CD4-positive, alpha-beta T cell (primary cell): ENCODE results near the gene ABHD14A. TPM values are rescaled to one million over a fixed set of nuclear protein-coding genes. Genes with fewer than 3 reads are reported as not detected.

Source experiments
- ATAC-seq: fragments of 200-7000 bp; cut with Tn5 transposase; one replicate; pipeline ENCODE4 v1.10.0; 2022; ENCODE audit warnings: mild to moderate bottlenecking; ENCODE audit not compliant: poor library complexity
- CTCF ChIA-PET: fragments of 350-600 bp; sonication (Branson Sonifier 250); formaldehyde crosslinking; loops from one replicate; lab custom pipeline; 2021; ENCODE audit warnings: antibody characterized with exemption, inconsistent platforms; lab: Charles Lee
- POLR2A ChIA-PET: fragments of 350-600 bp; sonication (Branson Sonifier 250); formaldehyde crosslinking; loops from one replicate; lab custom pipeline; 2021; ENCODE audit warnings: antibody characterized with exemption, inconsistent platforms; lab: Charles Lee
- DNase-seq, 14 experiments: peaks; one replicate each; pipeline ENCODE4 v3.0.0-alpha.2; 2013 to 2020; ENCODE audit warnings: mixed read lengths in 2 of 14
- H3K27ac ChIP-seq, 2 donors: one replicate each; pipeline versions ENCODE4 v1.5.1 to v1.7.0; 2013; ENCODE audit warnings: low read length in 2 of 2, low read depth in 1 of 2, mild to moderate bottlenecking in 1 of 2
- H3K27me3 ChIP-seq, 2 experiments: 1 replicate in 1 of 2; 2 replicates in 1 of 2; pipeline versions ENCODE4 v1.6.1 to v1.7.0; 2013; ENCODE audit warnings: low read length in 2 of 2, control low read depth in 1 of 2, mild to moderate bottlenecking in 1 of 2, moderate library complexity in 1 of 2; ENCODE audit not compliant: insufficient read depth in 2 of 2, control insufficient read depth in 1 of 2
- H3K36me3 ChIP-seq: one replicate; pipeline ENCODE4 v1.6.1; 2013; ENCODE audit warnings: low read length, control low read depth; ENCODE audit not compliant: insufficient read depth
- H3K4me1 ChIP-seq: one replicate; pipeline ENCODE4 v1.6.1; 2013; ENCODE audit warnings: low read length, control low read depth; ENCODE audit not compliant: insufficient read depth
- H3K4me3 ChIP-seq: one replicate; pipeline ENCODE4 v1.5.1; 2013; ENCODE audit warnings: mild to moderate bottlenecking, low read length, moderate library complexity
- H3K9me3 ChIP-seq, 2 experiments: 1 replicate in 1 of 2; 2 replicates in 1 of 2; pipeline versions ENCODE4 v1.6.1 to v1.7.0; 2013; ENCODE audit warnings: low read length in 2 of 2, mild to moderate bottlenecking in 2 of 2, control low read depth in 1 of 2, moderate library complexity in 1 of 2; ENCODE audit not compliant: control insufficient read depth in 1 of 2, insufficient read depth in 1 of 2
- H3K27ac Mint-ChIP-seq: one replicate; pipeline ENCODE4 v1.8.0; 2020; ENCODE audit warnings: mixed read lengths
- H3K27me3 Mint-ChIP-seq: one replicate; pipeline ENCODE4 v1.8.0; 2021; ENCODE audit warnings: mixed read lengths
- H3K36me3 Mint-ChIP-seq: one replicate; pipeline ENCODE4 v1.8.0; 2021; ENCODE audit warnings: low read depth, mixed read lengths
- H3K4me1 Mint-ChIP-seq: one replicate; pipeline ENCODE4 v1.8.0; 2021; ENCODE audit warnings: low read depth, mixed read lengths
- H3K4me3 Mint-ChIP-seq: one replicate; pipeline ENCODE4 v1.8.0; 2020; ENCODE audit warnings: mild to moderate bottlenecking, mixed read lengths
- H3K9me3 Mint-ChIP-seq: one replicate; pipeline ENCODE4 v1.8.0; 2020; ENCODE audit warnings: mixed read lengths
- intact Hi-C, 2 experiments: fragments of 100-400 bp; cut with DNase I in 1 of 2; cut with micrococcal nuclease in 1 of 2; formaldehyde crosslinking; loops; one replicate each; pipeline versions ENCODE4 v1.15.1 to v1.9.0; 2023 to 2025; cut with DNase I, micrococcal nuclease
- total RNA-seq, 174 experiments: library from RNA in 2 of 174; stranded (reverse) in 2 of 174; gene quantifications; one replicate each; pipeline ENCODE4 v1.2.3 and lab custom pipeline; 2021 to 2026
- TF ChIP-seq, protein P1 (sequence below): fragments of 200-600 bp; IDR thresholded peaks from one replicate; pipeline ENCODE4 v1.8.0; 2022; ENCODE audit warnings: antibody characterized with exemption, mild to moderate bottlenecking

ABHD14A gene
- total RNA-seq, 2 experiments from 2014 or later, result 9.5 to 10.6 TPM

DNA sequence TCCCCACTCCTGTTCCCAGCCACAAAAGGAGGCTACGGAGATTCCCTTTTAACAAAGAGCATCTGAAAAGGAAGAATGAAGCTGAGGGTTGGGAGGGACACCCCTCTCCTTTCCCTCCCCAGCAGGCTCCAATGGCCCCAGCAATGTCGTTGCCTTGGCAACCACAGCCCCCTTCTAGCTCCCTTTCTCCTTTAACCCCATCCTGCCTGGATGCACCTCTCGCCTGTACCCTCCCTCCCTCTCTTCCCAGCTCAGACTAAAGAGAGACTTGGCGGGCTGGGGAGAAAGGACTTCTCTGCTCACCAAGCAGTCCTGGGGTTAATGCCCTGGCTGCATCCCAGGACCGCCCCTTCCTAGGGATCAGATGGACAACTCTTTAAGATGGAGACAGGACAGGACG, 27.9 kb downstream of the ABHD14A start:
- Mint-ChIP-seq H3K4me1 (peaks cover 17% of the 10 kb centered on the region), H3K36me3 (no peaks in the 10 kb centered on the region), H3K9me3 (no peaks in the 10 kb centered on the region), H3K27ac (no peak overlapping the region), H3K27me3 (no peaks in the 10 kb centered on the region), H3K4me3 (no peak overlapping the region)
- Histone ChIP-seq H3K9me3 (no peaks in the 10 kb centered on the region), H3K27me3 (no peaks in the 10 kb centered on the region), H3K27ac (no peak overlapping the region), H3K4me3 (no peak overlapping the region), H3K36me3 (no peaks in the 10 kb centered on the region), H3K4me1 (peaks cover 24% of the 10 kb centered on the region)
- POLR2A ChIA-PET, result interaction anchor here (1.6 to 1.9 kb wide), 2 partner anchors 50 to 121 kb away, joined by 5 to 8 read pairs; no protein-coding TSS in a partner anchor
- intact Hi-C loops, result loop anchor here in 1 of 2 experiments (2.0 kb wide), 1 partner anchor 52 kb away; no protein-coding TSS in a partner anchor
- CTCF ChIA-PET, result interaction anchor here (1.4 to 2.9 kb wide), 4 partner anchors 19 to 141 kb away, joined by 6 to 30 read pairs (median 16); partner anchors contain the start of genes ACY1 and DUSP7
- DNase-seq (no peak), ATAC-seq (no peak)
- TF ChIP-seq, protein P1, sequence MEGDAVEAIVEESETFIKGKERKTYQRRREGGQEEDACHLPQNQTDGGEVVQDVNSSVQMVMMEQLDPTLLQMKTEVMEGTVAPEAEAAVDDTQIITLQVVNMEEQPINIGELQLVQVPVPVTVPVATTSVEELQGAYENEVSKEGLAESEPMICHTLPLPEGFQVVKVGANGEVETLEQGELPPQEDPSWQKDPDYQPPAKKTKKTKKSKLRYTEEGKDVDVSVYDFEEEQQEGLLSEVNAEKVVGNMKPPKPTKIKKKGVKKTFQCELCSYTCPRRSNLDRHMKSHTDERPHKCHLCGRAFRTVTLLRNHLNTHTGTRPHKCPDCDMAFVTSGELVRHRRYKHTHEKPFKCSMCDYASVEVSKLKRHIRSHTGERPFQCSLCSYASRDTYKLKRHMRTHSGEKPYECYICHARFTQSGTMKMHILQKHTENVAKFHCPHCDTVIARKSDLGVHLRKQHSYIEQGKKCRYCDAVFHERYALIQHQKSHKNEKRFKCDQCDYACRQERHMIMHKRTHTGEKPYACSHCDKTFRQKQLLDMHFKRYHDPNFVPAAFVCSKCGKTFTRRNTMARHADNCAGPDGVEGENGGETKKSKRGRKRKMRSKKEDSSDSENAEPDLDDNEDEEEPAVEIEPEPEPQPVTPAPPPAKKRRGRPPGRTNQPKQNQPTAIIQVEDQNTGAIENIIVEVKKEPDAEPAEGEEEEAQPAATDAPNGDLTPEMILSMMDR, result no peak

- intact Hi-C loops, result no loop called here
- Histone ChIP-seq H3K27me3 (no peaks in the 10 kb centered on the region), H3K9me3 (no peaks in the 10 kb centered on the region), H3K36me3 (no peaks in the 10 kb centered on the region), H3K4me3 (no peak overlapping the region), H3K27ac (no peak overlapping the region), H3K4me1 (peaks cover 24% of the 10 kb centered on the region)
- H3K27ac Mint-ChIP-seq, result no peak overlapping the region
- H3K4me3 Mint-ChIP-seq, result no peak overlapping the region
- TF ChIP-seq, protein P1, result no peak
- H3K27me3 Mint-ChIP-seq, result no peaks in the 10 kb centered on the region
- ATAC-seq, result no peak
- peak in 1 of 14 experiments; percentile 14 for DNase-seq
- H3K4me1 Mint-ChIP-seq, result peaks cover 17% of the 10 kb centered on the region
- POLR2A ChIA-PET, result interaction anchor here (0.9 to 1.0 kb wide), 2 partner anchors 52 to 120 kb away, joined by 3 to 5 read pairs; partner anchors contain the start of gene DUSP7
- CTCF ChIA-PET, result no interaction called here
- H3K36me3 Mint-ChIP-seq, result no peaks in the 10 kb centered on the region
- no peaks in the 10 kb centered on the region for H3K9me3 Mint-ChIP-seq
Observed at GRCh38 chr3:52004163-52004787, 29.4 kb downstream of the ABHD14A start.

- H3K4me3 ChIP-seq, result no peak overlapping the region
- no peaks in the 10 kb centered on the region for H3K36me3 ChIP-seq
- TF ChIP-seq, protein P1, result no peak
- no peak for ATAC-seq
- no peaks in the 10 kb centered on the region for H3K9me3 ChIP-seq
- H3K4me1 ChIP-seq, result peaks cover 24% of the 10 kb centered on the region
- CTCF ChIA-PET, result no interaction called here
- DNase-seq, result no peak
- Mint-ChIP-seq H3K36me3 (no peaks in the 10 kb centered on the region), H3K4me1 (peaks cover 17% of the 10 kb centered on the region), H3K27ac (no peak overlapping the region), H3K27me3 (no peaks in the 10 kb centered on the region), H3K9me3 (no peaks in the 10 kb centered on the region), H3K4me3 (no peak overlapping the region)
- H3K27me3 ChIP-seq, result no peaks in the 10 kb centered on the region
- POLR2A ChIA-PET, result interaction anchor here (1.1 kb wide), 1 partner anchor 51 kb away, joined by 3 read pairs; the partner anchor contains the start of gene DUSP7
- no peak overlapping the region for H3K27ac ChIP-seq
- intact Hi-C loops, result no loop called here
Observed at GRCh38 chr3:52004906-52005395, 30.1 kb downstream of the ABHD14A start.
